ACHN (cell line): ENCODE results near the gene ATF6.

Experiments
- DNase-seq: peaks from one replicate; pipeline ENCODE4 v3.0.0-alpha.2; 2015
- in situ Hi-C: cut with HindIII; loops from 2 replicates; pipeline ENCODE4 v1.10.0; 2017; ENCODE audit warnings: low sequenced_read_pairs, low pct_ligation_motif_present, low pct_unique_long_range_greater_than_20kb

The ATF6 gene

DNA sequence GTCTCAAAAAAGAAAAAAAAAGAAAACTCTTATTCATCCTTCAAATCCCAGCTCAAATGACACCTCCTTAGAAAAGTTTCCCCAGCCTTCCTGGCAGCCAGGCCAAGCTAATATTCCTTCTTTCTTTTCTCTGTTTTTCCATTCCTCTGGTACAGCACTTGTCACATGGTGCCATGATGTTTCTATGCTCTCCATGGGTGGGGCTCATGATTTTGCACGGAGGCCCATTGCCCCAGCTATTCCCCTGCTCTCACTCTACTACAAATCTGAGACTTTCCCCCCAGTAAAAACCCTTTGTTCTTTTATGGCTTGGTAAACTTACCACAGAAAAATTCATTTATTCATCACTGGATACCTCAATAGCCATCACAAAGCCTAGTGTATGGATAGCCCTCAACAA is 231.0 kb downstream of the ATF6 start:
- DNase-seq, result no peak
- in situ Hi-C loops, result no loop called here

DNA sequence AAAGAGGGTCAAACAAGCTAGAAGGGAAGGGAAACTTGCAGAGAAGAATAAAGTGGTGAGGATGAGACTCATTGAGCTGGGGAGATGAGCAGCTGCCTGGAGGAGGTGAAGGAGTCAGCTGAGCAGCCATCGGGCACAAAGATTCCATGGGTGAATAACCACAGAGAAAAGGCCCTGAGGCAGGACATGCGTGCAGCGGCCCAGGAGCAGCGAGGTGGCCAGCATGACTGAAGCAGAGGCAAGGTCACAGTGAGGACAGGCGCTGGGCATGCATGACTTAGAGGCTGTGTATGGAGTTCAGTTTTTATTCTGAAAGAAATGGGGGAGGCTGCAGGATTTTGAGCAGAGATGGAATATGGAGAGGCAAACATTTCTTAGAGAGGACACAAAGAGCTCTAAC is 232.7 kb downstream of the ATF6 start:
- DNase-seq, result no peak
- in situ Hi-C loops, result no loop called here

- no peak for DNase-seq
- in situ Hi-C loops, result no loop called here
These were observed 233.4 kb downstream of the ATF6 start for GRCh38 chr1:161999301-162000052.

GRCh38 chr1:162000053-162000420 is 233.9 kb downstream of the ATF6 start:
- in situ Hi-C loops, result no loop called here
- DNase-seq, result no peak

DNA sequence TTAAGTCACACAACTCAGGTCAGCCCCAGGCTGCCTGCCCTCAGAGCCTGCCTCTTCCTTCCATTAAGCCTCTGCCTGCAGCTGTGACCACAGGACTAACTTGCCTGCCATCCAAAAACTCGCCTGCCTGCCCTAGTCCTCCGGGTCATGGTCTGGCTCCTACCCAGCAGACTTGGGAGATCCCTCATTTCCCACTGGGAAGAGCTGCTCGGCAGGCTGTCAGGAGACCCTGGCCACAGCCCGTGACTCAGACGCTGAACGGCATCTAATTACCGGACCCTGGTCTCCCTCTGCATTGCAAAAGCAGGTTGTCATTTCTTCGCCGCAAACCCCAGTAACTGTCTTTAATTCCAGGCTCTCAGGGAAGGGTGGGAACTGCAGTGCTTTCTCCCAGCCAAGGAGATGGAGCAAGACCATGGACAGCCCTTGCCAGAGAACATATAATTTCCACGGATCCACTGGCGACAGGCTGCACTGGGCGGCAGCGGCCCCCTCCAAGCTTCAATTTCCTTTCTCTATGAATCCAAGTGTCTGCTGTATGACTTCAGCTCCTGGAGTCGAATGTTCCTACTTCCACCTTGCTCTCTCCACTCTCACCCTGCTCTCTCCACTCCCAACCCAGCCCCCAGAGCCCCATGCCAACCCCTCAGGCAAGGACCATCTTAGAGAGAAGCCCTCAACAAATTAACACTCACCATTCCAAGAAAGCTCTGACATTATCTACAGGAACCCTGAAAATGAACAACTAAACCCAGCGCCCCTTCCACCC is 237.1 kb downstream of the ATF6 start:
- in situ Hi-C loops, result no loop called here
- no peak for DNase-seq

- DNase-seq, result peak; percentile 30
- in situ Hi-C loops, result no loop called here
These were observed 237.7 kb downstream of the ATF6 start for GRCh38 chr1:162003830-162004215.

DNA sequence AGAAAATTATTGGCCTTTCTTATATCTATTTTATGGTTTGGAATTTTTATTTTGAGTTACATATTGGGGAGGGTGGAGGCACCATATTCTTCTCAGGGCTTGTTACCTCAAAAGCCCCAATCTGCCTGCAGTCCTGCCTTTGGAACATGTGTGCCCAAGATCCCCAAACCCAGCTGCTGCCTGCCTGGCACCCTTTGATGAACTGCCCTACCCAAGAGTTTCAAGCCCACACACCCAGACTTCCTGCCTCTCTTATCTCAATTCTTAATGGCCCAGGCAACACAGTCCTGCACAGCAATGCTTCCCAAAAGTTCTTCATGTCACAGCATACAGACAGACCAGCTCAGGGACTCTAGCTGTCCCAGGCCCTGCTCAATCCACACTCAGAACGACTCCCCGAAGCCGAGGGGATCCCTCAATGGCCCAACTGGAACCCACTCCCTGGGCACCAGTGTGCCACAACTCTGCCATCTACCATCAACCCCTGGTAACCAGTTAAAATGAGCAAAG is 238.4 kb downstream of the ATF6 start:
- in situ Hi-C loops, result no loop called here
- no peak for DNase-seq

DNA sequence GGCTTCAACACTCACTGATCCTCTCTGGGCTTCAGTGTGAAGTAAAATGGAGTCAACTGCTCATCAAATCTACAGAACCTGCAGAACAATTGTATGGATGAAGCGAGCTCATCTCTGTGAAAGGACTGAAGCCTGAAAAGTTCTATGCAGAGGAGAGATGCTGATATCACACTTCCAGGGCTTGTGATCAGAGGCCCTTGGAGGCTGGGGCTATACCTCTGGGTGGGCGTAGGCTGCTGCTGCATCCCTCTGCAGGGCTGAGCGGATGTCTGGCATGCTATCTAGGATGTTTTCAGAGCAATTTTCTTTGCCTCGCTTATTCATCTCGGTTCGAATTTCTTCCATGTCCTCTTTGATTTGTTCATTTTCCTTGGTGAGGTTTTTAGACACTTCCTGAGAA is 240.0 kb downstream of the ATF6 start:
- DNase-seq, result no peak
- in situ Hi-C loops, result no loop called here

DNA sequence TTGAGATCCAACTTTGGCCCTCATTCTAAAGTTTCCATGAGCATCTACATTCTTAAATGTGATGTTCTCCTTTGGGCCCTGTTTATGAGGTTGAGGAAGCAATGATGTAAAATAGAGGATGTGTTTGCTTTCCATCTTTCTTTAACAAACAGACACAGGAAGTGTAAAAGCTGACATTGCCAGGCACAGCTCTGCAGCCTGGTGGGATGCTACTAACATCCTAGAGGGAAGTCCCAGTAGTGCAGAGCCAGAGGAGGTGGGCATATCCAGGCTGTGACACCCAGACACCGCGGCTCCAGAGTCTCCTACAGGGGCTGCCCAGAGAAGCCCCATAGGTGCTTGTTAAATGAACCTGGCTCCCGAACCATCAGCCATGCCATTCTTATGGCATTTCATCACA is 241.3 kb downstream of the ATF6 start:
- in situ Hi-C loops, result no loop called here
- no peak for DNase-seq

GRCh38 chr1:162008799-162009198 is 242.7 kb downstream of the ATF6 start:
- in situ Hi-C loops, result no loop called here
- DNase-seq, result no peak

DNA sequence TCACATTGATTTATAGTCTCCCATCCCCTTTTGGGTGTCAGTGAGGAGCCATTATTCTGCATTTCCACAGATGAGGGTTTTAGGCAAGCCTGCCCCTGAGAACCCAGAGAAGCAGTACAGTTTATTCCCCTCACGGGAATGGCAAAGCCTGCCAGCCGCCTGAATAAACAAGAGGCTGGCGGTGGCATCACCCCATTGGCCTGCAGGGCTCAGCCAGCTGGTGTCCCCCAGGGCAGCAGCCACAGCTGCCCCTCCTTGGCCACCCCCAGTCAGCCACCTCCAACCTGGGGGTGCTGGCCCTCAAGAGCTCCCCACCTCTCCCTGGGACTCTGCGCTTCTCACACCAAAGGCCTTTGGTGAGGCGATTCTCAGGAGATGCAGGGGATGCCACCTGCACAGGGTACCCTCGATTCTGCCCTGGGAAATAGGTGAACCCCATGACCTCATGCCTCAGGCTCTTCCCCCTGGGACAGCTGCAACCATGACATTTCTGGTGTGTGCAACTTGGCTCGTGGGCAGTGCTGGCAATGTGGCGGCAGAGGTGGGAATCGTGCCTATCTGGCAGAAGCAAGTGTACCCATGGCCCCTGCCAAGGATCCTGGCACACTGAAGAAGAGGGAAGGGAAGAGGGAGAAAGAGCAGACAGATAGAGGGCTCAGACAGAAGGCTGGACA is 243.5 kb downstream of the ATF6 start:
- no peak for DNase-seq
- in situ Hi-C loops, result no loop called here

- in situ Hi-C loops, result no loop called here
- no peak for DNase-seq
These were observed 244.0 kb downstream of the ATF6 start for GRCh38 chr1:162010175-162010506.

GRCh38 chr1:162011337-162012012 is 245.4 kb downstream of the ATF6 start:
- in situ Hi-C loops, result no loop called here
- DNase-seq, result no peak

- in situ Hi-C loops, result no loop called here
- no peak for DNase-seq
These were observed 247.2 kb downstream of the ATF6 start for GRCh38 chr1:162013289-162013688.
